Measurements from ENCODE around the gene LMOD2. TPM values are rescaled to one million over a fixed set of nuclear protein-coding genes. Genes with fewer than 3 reads are reported as not detected.

LMOD2 gene
- total RNA-seq, 1 donor from 2014 or later, result 34.4 TPM

- Histone ChIP-seq H3K4me1 (ENCODE audit: control insufficient read depth in 3 of 3, insufficient read depth in 3 of 3, low read length in 3 of 3) (no peaks in the 10 kb centered on the region), H3K4me3 (ENCODE audit: low read length in 3 of 3) (no peak overlapping the region), H3K36me3 (ENCODE audit: control insufficient read depth in 3 of 3, insufficient read depth in 3 of 3, low read length in 3 of 3) (peaks cover 7 to 24% (median 11%) of the 10 kb centered on the region in 3 donors), H3K9ac (ENCODE audit: low read depth in 1 of 3, low read length in 3 of 3) (no peak overlapping the region), H3K27ac (ENCODE audit: low read depth, low read length) (no peak overlapping the region), H3K9me3 (ENCODE audit: control insufficient read depth in 3 of 3, low read length in 3 of 3) (no peaks in the 10 kb centered on the region), H3K27me3 (ENCODE audit: control insufficient read depth in 3 of 3, insufficient read depth in 3 of 3, low read length in 3 of 3) (no peaks in the 10 kb centered on the region)
These were observed 40.4 kb downstream of the LMOD2 start for GRCh38 chr7:123695944-123696677.

- Histone ChIP-seq H3K4me1 (ENCODE audit: control insufficient read depth in 3 of 3, insufficient read depth in 3 of 3, low read length in 3 of 3) (peaks cover 0 to 4% (median 0%) of the 10 kb centered on the region in 3 donors), H3K27ac (ENCODE audit: low read depth, low read length) (no peak overlapping the region), H3K9ac (ENCODE audit: low read depth in 1 of 3, low read length in 3 of 3) (no peak overlapping the region), H3K36me3 (ENCODE audit: control insufficient read depth in 3 of 3, insufficient read depth in 3 of 3, low read length in 3 of 3) (peaks cover 7 to 17% (median 10%) of the 10 kb centered on the region in 3 donors), H3K4me3 (ENCODE audit: low read length in 3 of 3) (no peak overlapping the region), H3K27me3 (ENCODE audit: control insufficient read depth in 3 of 3, insufficient read depth in 3 of 3, low read length in 3 of 3) (no peaks in the 10 kb centered on the region), H3K9me3 (ENCODE audit: control insufficient read depth in 3 of 3, low read length in 3 of 3) (no peaks in the 10 kb centered on the region)
These were observed 49.7 kb downstream of the LMOD2 start for GRCh38 chr7:123705211-123705901.

GRCh38 chr7:123709525-123709924 lies 53.9 kb downstream of the LMOD2 start:
- peaks cover 2 to 7% (median 3%) of the 10 kb centered on the region in 3 donors for H3K4me1 ChIP-seq (ENCODE audit: control insufficient read depth in 3 of 3, insufficient read depth in 3 of 3, low read length in 3 of 3)
- peaks cover 7 to 12% (median 10%) of the 10 kb centered on the region in 3 donors for H3K36me3 ChIP-seq (ENCODE audit: control insufficient read depth in 3 of 3, insufficient read depth in 3 of 3, low read length in 3 of 3)
- no peak overlapping the region for H3K27ac ChIP-seq (ENCODE audit: low read depth, low read length)
- no peak overlapping the region for H3K9ac ChIP-seq (ENCODE audit: low read depth in 1 of 3, low read length in 3 of 3)
- no peak overlapping the region for H3K4me3 ChIP-seq (ENCODE audit: low read length in 3 of 3)
- H3K27me3 ChIP-seq (ENCODE audit: control insufficient read depth in 3 of 3, insufficient read depth in 3 of 3, low read length in 3 of 3), result no peaks in the 10 kb centered on the region
- no peaks in the 10 kb centered on the region for H3K9me3 ChIP-seq (ENCODE audit: control insufficient read depth in 3 of 3, low read length in 3 of 3)

GRCh38 chr7:123710683-123711082 lies 55.0 kb downstream of the LMOD2 start:
- Histone ChIP-seq H3K27ac (ENCODE audit: low read depth, low read length) (no peak overlapping the region), H3K4me1 (ENCODE audit: control insufficient read depth in 3 of 3, insufficient read depth in 3 of 3, low read length in 3 of 3) (peaks cover 2 to 7% (median 3%) of the 10 kb centered on the region in 3 donors), H3K36me3 (ENCODE audit: control insufficient read depth in 3 of 3, insufficient read depth in 3 of 3, low read length in 3 of 3) (peaks cover 0 to 11% (median 2%) of the 10 kb centered on the region in 3 donors), H3K9me3 (ENCODE audit: control insufficient read depth in 3 of 3, low read length in 3 of 3) (no peaks in the 10 kb centered on the region), H3K4me3 (ENCODE audit: low read length in 3 of 3) (no peak overlapping the region), H3K27me3 (ENCODE audit: control insufficient read depth in 3 of 3, insufficient read depth in 3 of 3, low read length in 3 of 3) (no peaks in the 10 kb centered on the region), H3K9ac (ENCODE audit: low read depth in 1 of 3, low read length in 3 of 3) (no peak overlapping the region)

- Histone ChIP-seq H3K27ac (ENCODE audit: low read depth, low read length) (no peak overlapping the region), H3K36me3 (ENCODE audit: control insufficient read depth in 3 of 3, insufficient read depth in 3 of 3, low read length in 3 of 3) (peaks cover 0 to 10% (median 2%) of the 10 kb centered on the region in 3 donors), H3K9me3 (ENCODE audit: control insufficient read depth in 3 of 3, low read length in 3 of 3) (no peaks in the 10 kb centered on the region), H3K4me1 (ENCODE audit: control insufficient read depth in 3 of 3, insufficient read depth in 3 of 3, low read length in 3 of 3) (peaks cover 2 to 7% (median 3%) of the 10 kb centered on the region in 3 donors), H3K9ac (ENCODE audit: low read depth in 1 of 3, low read length in 3 of 3) (no peak overlapping the region), H3K27me3 (ENCODE audit: control insufficient read depth in 3 of 3, insufficient read depth in 3 of 3, low read length in 3 of 3) (no peaks in the 10 kb centered on the region), H3K4me3 (ENCODE audit: low read length in 3 of 3) (no peak overlapping the region)
These were observed 56.2 kb downstream of the LMOD2 start for GRCh38 chr7:123711832-123712293.

GRCh38 chr7:123712619-123713018 lies 57.0 kb downstream of the LMOD2 start:
- Histone ChIP-seq H3K36me3 (ENCODE audit: control insufficient read depth in 3 of 3, insufficient read depth in 3 of 3, low read length in 3 of 3) (peaks cover 0 to 4% (median 2%) of the 10 kb centered on the region in 3 donors), H3K27me3 (ENCODE audit: control insufficient read depth in 3 of 3, insufficient read depth in 3 of 3, low read length in 3 of 3) (no peaks in the 10 kb centered on the region), H3K9ac (ENCODE audit: low read depth in 1 of 3, low read length in 3 of 3) (no peak overlapping the region), H3K9me3 (ENCODE audit: control insufficient read depth in 3 of 3, low read length in 3 of 3) (no peaks in the 10 kb centered on the region), H3K27ac (ENCODE audit: low read depth, low read length) (no peak overlapping the region), H3K4me1 (ENCODE audit: control insufficient read depth in 3 of 3, insufficient read depth in 3 of 3, low read length in 3 of 3) (peaks cover 2 to 7% (median 3%) of the 10 kb centered on the region in 3 donors), H3K4me3 (ENCODE audit: low read length in 3 of 3) (no peak overlapping the region)

Other genes with a start within 250 kb of the LMOD2 start
- gene IQUB, start 121.3 kb upstream of the LMOD2 start, total RNA-seq, result 0.52 TPM
- 39.1 TPM for gene NDUFA5, start 98.0 kb upstream of the LMOD2 start, total RNA-seq
- 2.6 TPM for gene ASB15, start 54.0 kb upstream of the LMOD2 start, total RNA-seq
- 15.1 TPM for gene WASL, start 93.1 kb downstream of the LMOD2 start, total RNA-seq
- under 0.01 TPM for gene HYAL4, start 189.3 kb downstream of the LMOD2 start, total RNA-seq

Data from skeletal muscle tissue (tissue), 4 donors.